RWPE2 (cell line): ENCODE measurements around the gene ADM5.

Experiments
- ATAC-seq: fragments of 200-7000 bp; cut with Tn5 transposase; 3 replicates; pipeline ENCODE4 v1.9.1; 2021; ENCODE audit warnings: low read depth
- DNase-seq: peaks from one replicate; pipeline ENCODE4 v3.0.0-alpha.2; 2020; ENCODE audit warnings: low spot score
- H3K27ac ChIP-seq: fragments of 450-650 bp; 2 replicates; pipeline ENCODE4 v1.5.1; 2017; ENCODE audit warnings: mild to moderate bottlenecking; ENCODE audit not compliant: poor library complexity, severe bottlenecking
- H3K27me3 ChIP-seq: fragments of 250-450 bp; sonication (Bioruptor Pico); 2 replicates; pipeline ENCODE4 v1.5.1; 2021; ENCODE audit warnings: mild to moderate bottlenecking, moderate library complexity; ENCODE audit not compliant: insufficient read depth, poor library complexity, severe bottlenecking
- H3K36me3 ChIP-seq: fragments of 250-450 bp; sonication (Bioruptor Pico); 2 replicates; pipeline ENCODE4 v1.5.1; 2020; ENCODE audit warnings: low read depth, mild to moderate bottlenecking, moderate library complexity
- H3K4me1 ChIP-seq: fragments of 250-450 bp; sonication (Bioruptor Pico); 2 replicates; pipeline ENCODE4 v1.5.1; 2021; ENCODE audit warnings: mild to moderate bottlenecking, moderate library complexity; ENCODE audit not compliant: insufficient read depth, poor library complexity, severe bottlenecking
- H3K4me3 ChIP-seq: fragments of 250-450 bp; sonication (Bioruptor Pico); 2 replicates; pipeline ENCODE4 v1.5.1; 2021; ENCODE audit warnings: mild to moderate bottlenecking, moderate library complexity; ENCODE audit not compliant: severe bottlenecking
- H3K9me3 ChIP-seq: fragments of 250-450 bp; sonication (Bioruptor Pico); 2 replicates; pipeline ENCODE4 v1.5.1; 2021; ENCODE audit warnings: mild to moderate bottlenecking, moderate library complexity; ENCODE audit not compliant: severe bottlenecking
- CTCF ChIP-seq: fragments of 450-650 bp; IDR thresholded peaks from one replicate; pipeline ENCODE4 v1.5.1; 2017; ENCODE audit warnings: mild to moderate bottlenecking, moderate library complexity; ENCODE audit not compliant: poor library complexity, severe bottlenecking

The ADM5 gene

GRCh38 chr19:49686503-49687088 lies 2.8 kb upstream of the ADM5 start:
- no peak overlapping the region for H3K27ac ChIP-seq
- H3K36me3 ChIP-seq: peaks cover 45% of the 10 kb centered on the region
- no peaks in the 10 kb centered on the region for H3K4me1 ChIP-seq
- DNase-seq (peak; percentile 62), ATAC-seq (no peak)
- TF ChIP-seq CTCF: no peak
- H3K9me3 ChIP-seq: no peaks in the 10 kb centered on the region
- H3K27me3 ChIP-seq: no peaks in the 10 kb centered on the region
- no peak overlapping the region for H3K4me3 ChIP-seq

- Histone ChIP-seq H3K27ac (no peak overlapping the region), H3K9me3 (no peaks in the 10 kb centered on the region), H3K36me3 (peaks cover 39% of the 10 kb centered on the region), H3K27me3 (no peaks in the 10 kb centered on the region), H3K4me3 (no peak overlapping the region), H3K4me1 (no peaks in the 10 kb centered on the region)
- TF ChIP-seq CTCF: no peak
- no peak for ATAC-seq
- DNase-seq: no peak
These were observed 2.2 kb upstream of the ADM5 start for GRCh38 chr19:49687150-49687549.

- Histone ChIP-seq H3K27me3 (no peaks in the 10 kb centered on the region), H3K4me1 (no peaks in the 10 kb centered on the region), H3K36me3 (peaks cover 33% of the 10 kb centered on the region), H3K4me3 (no peak overlapping the region), H3K27ac (no peak overlapping the region), H3K9me3 (no peaks in the 10 kb centered on the region)
- ATAC-seq (no peak), DNase-seq (no peak)
- TF ChIP-seq CTCF: no peak
These were observed 1.7 kb upstream of the ADM5 start for GRCh38 chr19:49687566-49688316.

- Histone ChIP-seq H3K9me3 (no peaks in the 10 kb centered on the region), H3K27me3 (no peaks in the 10 kb centered on the region), H3K4me1 (no peaks in the 10 kb centered on the region), H3K4me3 (no peak overlapping the region), H3K36me3 (peaks cover 29% of the 10 kb centered on the region), H3K27ac (no peak overlapping the region)
- ATAC-seq (no peak), DNase-seq (no peak)
- TF ChIP-seq CTCF: no peak
These were observed 762 bp upstream of the ADM5 start for GRCh38 chr19:49688531-49689132.
